GM06990 (cell line): ENCODE data around the gene TPST2.

ENCODE experiments used
- DNase-seq: peaks from one replicate; pipeline ENCODE4 v3.0.0-alpha.2; 2011; ENCODE audit not compliant: insufficient read length; ENCODE audit errors: extremely low read depth
- H3K27me3 ChIP-seq: replicated peaks from 2 replicates; pipeline ENCODE4 v1.6.0; 2011; ENCODE audit warnings: low read length; ENCODE audit not compliant: control insufficient read depth, insufficient read depth
- H3K36me3 ChIP-seq: 2 replicates; pipeline ENCODE4 v1.5.1; 2011; ENCODE audit warnings: low read length; ENCODE audit not compliant: control insufficient read depth, insufficient read depth
- H3K4me3 ChIP-seq: replicated peaks from 2 replicates; pipeline ENCODE4 v1.5.1; 2011; ENCODE audit warnings: low read depth, mild to moderate bottlenecking, control low read depth, low read length
- CTCF ChIP-seq: IDR thresholded peaks from 2 replicates; pipeline ENCODE4 v1.5.1; 2011; ENCODE audit warnings: low read length, control low read depth, mild to moderate bottlenecking, inconsistent platforms; ENCODE audit not compliant: insufficient read depth, poor library complexity, severe bottlenecking

TPST2 gene

GRCh38 chr22:26581633-26582168 lies 8.2 kb downstream of the TPST2 start:
- Histone ChIP-seq H3K4me3 (no peak overlapping the region), H3K36me3 (peaks cover 2% of the 10 kb centered on the region), H3K27me3 (no peaks in the 10 kb centered on the region)
- DNase-seq = no peak
- TF ChIP-seq CTCF = no peak

- no peaks in the 10 kb centered on the region for H3K27me3 ChIP-seq
- DNase-seq = no peak
- no peaks in the 10 kb centered on the region; the same call in 1 of the 2 replicates for H3K36me3 ChIP-seq
- no peak overlapping the region for H3K4me3 ChIP-seq
- TF ChIP-seq CTCF = no peak
Measured at GRCh38 chr22:26581026-26581425, 8.9 kb downstream of the TPST2 start.

- H3K4me3 ChIP-seq = no peak overlapping the region
- no peaks in the 10 kb centered on the region; the same call in 1 of the 2 replicates for H3K36me3 ChIP-seq
- no peaks in the 10 kb centered on the region for H3K27me3 ChIP-seq
- TF ChIP-seq CTCF = no peak
- DNase-seq = no peak
Measured at GRCh38 chr22:26580240-26580962, 9.5 kb downstream of the TPST2 start.

GRCh38 chr22:26579331-26579886 lies 10.5 kb downstream of the TPST2 start:
- peak; percentile 79 for DNase-seq

GRCh38 chr22:26577081-26577480 lies 12.9 kb downstream of the TPST2 start:
- H3K27me3 ChIP-seq = no peaks in the 10 kb centered on the region
- H3K4me3 ChIP-seq = no peak overlapping the region
- no peak for DNase-seq
- H3K36me3 ChIP-seq = no peaks in the 10 kb centered on the region; the same call in 1 of the 2 replicates
- TF ChIP-seq CTCF = no peak

More at GRCh38 chr22:26579331-26579886, 10.5 kb downstream of the TPST2 start:
- Histone ChIP-seq H3K4me3 (peak overlapping the region; percentile 12; the same call in 1 of the 2 replicates), H3K36me3 (no peaks in the 10 kb centered on the region; the same call in 1 of the 2 replicates), H3K27me3 (no peaks in the 10 kb centered on the region)
- TF ChIP-seq CTCF = no peak
